Ishikawa (cell line): ENCODE measurements around the gene PARD3B.

Experiments
- CEBPB ChIP-seq: IDR thresholded peaks from 2 replicates; pipeline ENCODE4 v1.6.1; 2012
- CREB1 ChIP-seq: IDR thresholded peaks from 2 replicates; pipeline ENCODE4 v1.6.1; 2012; ENCODE audit warnings: low read depth
- EGR1 ChIP-seq: IDR thresholded peaks from 2 replicates; pipeline ENCODE4 v1.6.1; 2012
- EP300 ChIP-seq: IDR thresholded peaks from 2 replicates; pipeline ENCODE4 v1.6.1; 2012; ENCODE audit warnings: borderline replicate concordance
- FOXM1 ChIP-seq: IDR thresholded peaks from 2 replicates; pipeline ENCODE4 v1.6.1; 2012; ENCODE audit warnings: low read depth, borderline replicate concordance
- NFIC ChIP-seq: IDR thresholded peaks from 2 replicates; pipeline ENCODE4 v1.6.1; 2012
- RAD21 ChIP-seq: IDR thresholded peaks from 2 replicates; pipeline ENCODE4 v1.6.1; 2012; ENCODE audit warnings: low read depth
- TAF1 ChIP-seq: IDR thresholded peaks from 2 replicates; pipeline ENCODE4 v1.6.1; 2012; ENCODE audit warnings: low read depth, mild to moderate bottlenecking
- TCF12 ChIP-seq: IDR thresholded peaks from 2 replicates; pipeline ENCODE4 v1.6.1; 2012; ENCODE audit warnings: low read depth
- TEAD4 ChIP-seq: IDR thresholded peaks from 2 replicates; pipeline ENCODE4 v1.6.1; 2012
- YY1 ChIP-seq: IDR thresholded peaks from 2 replicates; pipeline ENCODE4 v1.6.1; 2012; ENCODE audit warnings: low read depth
- ZBTB7A ChIP-seq: IDR thresholded peaks from 2 replicates; pipeline ENCODE4 v1.6.1; 2012; ENCODE audit warnings: low read depth
- TF ChIP-seq, protein P1 (sequence below): IDR thresholded peaks from 2 replicates; pipeline ENCODE4 v1.6.1; 2012
- TF ChIP-seq, protein P2 (sequence below): IDR thresholded peaks from 2 replicates; pipeline ENCODE4 v1.6.1; 2012
- TF ChIP-seq, protein P3 (sequence below): IDR thresholded peaks from 2 replicates; pipeline ENCODE4 v1.6.1; 2012; ENCODE audit warnings: low read depth, mild to moderate bottlenecking

The PARD3B gene

DNA sequence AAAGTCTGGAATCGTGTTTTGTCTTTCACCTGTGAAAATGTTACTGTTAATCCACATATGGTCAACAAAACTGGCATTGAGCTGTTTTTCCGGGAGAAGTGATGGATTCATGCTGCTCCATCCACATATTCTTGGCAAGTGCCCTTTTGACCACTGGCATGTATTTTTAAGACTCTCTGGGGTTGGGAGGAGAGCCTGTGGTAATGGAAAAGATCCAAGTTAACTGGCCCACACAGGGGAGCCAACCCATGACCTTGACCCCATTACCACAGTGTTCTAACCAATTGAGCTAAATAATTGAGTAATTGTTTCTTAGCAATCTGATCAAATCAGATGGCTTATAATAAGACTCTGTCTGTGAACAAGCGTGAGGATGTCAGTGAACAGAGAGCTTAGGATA is 840.8 kb downstream of the PARD3B start:
- TF ChIP-seq FOXM1 (no peak), ZBTB7A (no peak), EP300 (no peak), TEAD4 (no peak), YY1 (no peak)
- TF ChIP-seq, protein P1, sequence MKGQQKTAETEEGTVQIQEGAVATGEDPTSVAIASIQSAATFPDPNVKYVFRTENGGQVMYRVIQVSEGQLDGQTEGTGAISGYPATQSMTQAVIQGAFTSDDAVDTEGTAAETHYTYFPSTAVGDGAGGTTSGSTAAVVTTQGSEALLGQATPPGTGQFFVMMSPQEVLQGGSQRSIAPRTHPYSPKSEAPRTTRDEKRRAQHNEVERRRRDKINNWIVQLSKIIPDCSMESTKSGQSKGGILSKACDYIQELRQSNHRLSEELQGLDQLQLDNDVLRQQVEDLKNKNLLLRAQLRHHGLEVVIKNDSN: no peak
- TF ChIP-seq, protein P2, sequence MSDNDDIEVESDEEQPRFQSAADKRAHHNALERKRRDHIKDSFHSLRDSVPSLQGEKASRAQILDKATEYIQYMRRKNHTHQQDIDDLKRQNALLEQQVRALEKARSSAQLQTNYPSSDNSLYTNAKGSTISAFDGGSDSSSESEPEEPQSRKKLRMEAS: no peak

DNA sequence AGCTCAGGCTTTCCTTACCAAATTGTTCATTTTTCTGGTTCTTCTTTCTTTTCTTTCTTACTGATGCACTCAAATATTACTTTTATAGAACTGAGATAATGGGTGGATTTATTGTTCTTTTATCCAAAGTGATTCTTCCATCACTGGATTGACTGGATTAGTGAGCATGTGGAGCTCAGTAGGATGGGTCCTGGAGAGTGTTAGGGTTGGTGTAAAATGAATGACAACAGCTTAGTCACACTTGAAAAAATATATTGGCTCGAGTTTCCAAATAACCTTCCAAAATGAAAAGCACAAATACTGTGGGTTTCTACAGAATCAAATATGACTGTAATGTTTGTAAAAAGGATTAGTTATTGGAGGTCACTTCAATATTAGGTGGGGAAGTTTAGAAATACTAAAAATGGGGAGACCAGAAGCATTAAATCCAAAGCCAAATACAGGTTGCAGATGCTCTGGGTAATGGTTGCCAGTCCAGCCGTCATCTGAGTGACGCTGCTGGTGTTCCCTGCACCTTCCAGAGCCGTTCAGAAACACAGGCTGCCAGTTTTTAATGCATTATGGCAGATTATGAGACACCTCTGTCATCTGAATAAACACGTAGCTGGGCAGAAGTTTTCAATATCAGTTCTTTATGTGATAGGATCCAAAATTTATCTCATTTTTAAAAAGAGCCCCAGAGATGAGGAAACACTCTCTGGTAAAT is 842.2 kb downstream of the PARD3B start:
- TF ChIP-seq, protein P1: no peak
- TF ChIP-seq FOXM1 (no peak), EGR1 (no peak), YY1 (no peak), CREB1 (no peak)

DNA sequence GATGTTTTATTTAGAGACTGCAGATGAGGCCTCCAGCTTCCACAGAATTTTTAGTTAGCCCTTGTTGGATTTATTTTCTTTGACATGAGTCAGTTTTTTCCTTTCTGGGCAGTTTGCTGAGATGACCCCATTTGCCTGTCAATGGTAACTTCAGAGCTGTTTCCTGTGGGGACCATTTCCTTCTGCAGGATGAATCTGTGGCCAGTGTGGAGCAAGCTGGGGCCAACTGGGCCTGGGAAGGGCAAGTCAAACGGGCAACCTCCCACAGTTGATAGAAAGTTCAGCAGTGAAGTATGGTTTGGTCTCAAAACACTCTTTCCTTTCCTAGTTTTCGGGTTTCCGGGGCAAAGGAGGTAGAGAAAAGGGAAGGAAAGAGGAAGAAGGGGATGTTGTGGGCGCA is 845.6 kb downstream of the PARD3B start:
- TF ChIP-seq TEAD4 (no peak), NFIC (no peak), CEBPB (no peak), ZBTB7A (no peak), TAF1 (no peak), RAD21 (no peak)

DNA sequence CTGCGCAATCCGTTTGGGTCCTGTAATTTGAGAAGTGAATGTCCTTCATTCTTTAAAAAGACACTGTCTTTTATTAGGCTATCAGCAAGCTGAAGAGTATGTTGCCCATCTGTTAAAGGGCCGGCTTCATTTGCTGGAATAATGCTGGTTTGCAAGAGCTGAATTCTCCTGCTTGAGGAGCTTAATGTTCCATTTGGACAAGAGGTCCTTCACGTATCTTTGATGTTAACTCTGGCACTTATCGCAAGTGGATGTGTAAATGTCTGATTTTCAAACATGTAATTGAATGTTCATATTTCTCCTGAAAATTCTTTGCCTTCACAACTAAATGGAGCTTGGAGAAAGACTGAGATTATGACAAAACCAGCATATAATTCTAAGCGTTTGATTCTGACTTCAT is 856.2 kb downstream of the PARD3B start:
- TF ChIP-seq, protein P3, sequence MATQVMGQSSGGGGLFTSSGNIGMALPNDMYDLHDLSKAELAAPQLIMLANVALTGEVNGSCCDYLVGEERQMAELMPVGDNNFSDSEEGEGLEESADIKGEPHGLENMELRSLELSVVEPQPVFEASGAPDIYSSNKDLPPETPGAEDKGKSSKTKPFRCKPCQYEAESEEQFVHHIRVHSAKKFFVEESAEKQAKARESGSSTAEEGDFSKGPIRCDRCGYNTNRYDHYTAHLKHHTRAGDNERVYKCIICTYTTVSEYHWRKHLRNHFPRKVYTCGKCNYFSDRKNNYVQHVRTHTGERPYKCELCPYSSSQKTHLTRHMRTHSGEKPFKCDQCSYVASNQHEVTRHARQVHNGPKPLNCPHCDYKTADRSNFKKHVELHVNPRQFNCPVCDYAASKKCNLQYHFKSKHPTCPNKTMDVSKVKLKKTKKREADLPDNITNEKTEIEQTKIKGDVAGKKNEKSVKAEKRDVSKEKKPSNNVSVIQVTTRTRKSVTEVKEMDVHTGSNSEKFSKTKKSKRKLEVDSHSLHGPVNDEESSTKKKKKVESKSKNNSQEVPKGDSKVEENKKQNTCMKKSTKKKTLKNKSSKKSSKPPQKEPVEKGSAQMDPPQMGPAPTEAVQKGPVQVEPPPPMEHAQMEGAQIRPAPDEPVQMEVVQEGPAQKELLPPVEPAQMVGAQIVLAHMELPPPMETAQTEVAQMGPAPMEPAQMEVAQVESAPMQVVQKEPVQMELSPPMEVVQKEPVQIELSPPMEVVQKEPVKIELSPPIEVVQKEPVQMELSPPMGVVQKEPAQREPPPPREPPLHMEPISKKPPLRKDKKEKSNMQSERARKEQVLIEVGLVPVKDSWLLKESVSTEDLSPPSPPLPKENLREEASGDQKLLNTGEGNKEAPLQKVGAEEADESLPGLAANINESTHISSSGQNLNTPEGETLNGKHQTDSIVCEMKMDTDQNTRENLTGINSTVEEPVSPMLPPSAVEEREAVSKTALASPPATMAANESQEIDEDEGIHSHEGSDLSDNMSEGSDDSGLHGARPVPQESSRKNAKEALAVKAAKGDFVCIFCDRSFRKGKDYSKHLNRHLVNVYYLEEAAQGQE: no peak
- no peak for TF ChIP-seq TAF1
- TF ChIP-seq TCF12: no peak
- TF ChIP-seq, protein P2: no peak
- no peak for TF ChIP-seq CEBPB
- no peak for TF ChIP-seq EGR1
- TF ChIP-seq YY1: no peak
- TF ChIP-seq, protein P1: no peak
- TF ChIP-seq TEAD4: no peak
- no peak for TF ChIP-seq CREB1

DNA sequence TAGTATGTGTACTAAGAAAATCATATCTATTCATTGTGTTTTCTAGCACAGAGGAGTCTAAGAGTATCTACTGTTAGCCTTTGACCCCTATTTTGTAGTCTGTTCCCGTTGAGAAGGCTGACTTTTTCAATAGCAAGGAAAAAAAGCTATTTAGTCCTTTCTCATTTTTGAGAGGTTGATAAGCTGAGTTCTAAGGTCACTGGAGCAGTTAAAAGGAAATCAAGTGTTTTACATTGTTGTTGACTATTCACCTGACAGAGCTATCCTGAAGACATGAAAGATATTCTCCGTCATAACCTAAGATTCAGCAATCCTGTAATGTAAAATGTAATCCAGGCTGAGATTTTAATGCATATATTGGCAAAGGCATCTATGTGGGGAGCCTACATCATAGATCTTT is 856.7 kb downstream of the PARD3B start:
- TF ChIP-seq ZBTB7A (no peak), CREB1 (no peak), EGR1 (no peak)
- TF ChIP-seq, protein P3: no peak

DNA sequence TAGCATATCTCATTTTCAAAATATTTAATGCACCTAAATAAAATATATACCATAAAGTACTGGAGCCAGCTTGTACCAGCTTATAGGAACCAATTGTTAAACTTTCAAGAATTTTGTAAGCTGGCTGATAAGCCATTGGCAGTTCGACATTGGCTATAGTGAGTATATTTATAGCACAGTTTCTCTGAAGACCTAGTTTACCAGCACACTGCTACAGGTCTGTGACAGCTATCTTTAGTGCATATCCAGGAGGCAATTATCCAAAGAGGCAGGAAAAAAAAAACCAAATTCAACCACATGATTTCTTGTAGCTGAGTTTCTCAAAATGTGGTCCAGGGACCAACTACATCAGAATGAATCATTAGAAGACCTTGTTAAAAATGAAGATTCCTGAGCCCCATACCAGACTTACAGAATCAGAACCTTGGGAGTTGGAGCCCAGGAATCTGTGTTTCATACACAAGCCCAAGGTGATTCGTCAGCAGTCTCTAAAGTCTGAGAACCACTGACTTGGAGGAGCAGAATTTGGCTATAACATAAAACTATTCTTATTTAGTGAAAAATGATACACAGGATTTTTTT is 858.1 kb downstream of the PARD3B start:
- TF ChIP-seq EGR1: no peak
- TF ChIP-seq EP300: no peak
- TF ChIP-seq FOXM1: no peak
- TF ChIP-seq, protein P1: no peak
- TF ChIP-seq TAF1: no peak
- no peak for TF ChIP-seq TCF12
- no peak for TF ChIP-seq YY1
- no peak for TF ChIP-seq CREB1
- TF ChIP-seq RAD21: no peak
- no peak for TF ChIP-seq ZBTB7A
- TF ChIP-seq NFIC: no peak
- no peak for TF ChIP-seq TEAD4
- no peak for TF ChIP-seq CEBPB
- TF ChIP-seq, protein P2: no peak
- TF ChIP-seq, protein P3: no peak
